A549 (cell line): Measurements from ENCODE around the gene SERPINI1. TPM values are rescaled to one million over a fixed set of nuclear protein-coding genes. Genes with fewer than 3 reads are reported as not detected.

ENCODE experiments used
- ATAC-seq, 2 experiments: fragments of 200-7000 bp in 1 of 2; fragments of >200 bp in 1 of 2; cut with Nextera tagmentation in 1 of 2; cut with Tn5 transposase in 1 of 2; 3 replicates each; pipeline versions ENCODE4 v1.8.0 to v1.9.1; 2018 to 2020; ENCODE audit warnings: mild to moderate bottlenecking in 1 of 2, moderate library complexity in 1 of 2
- CTCF ChIA-PET: fragments of 300-600 bp; sonication (Branson Sonifier 250); formaldehyde crosslinking; extraction: SDS; loops from one replicate; lab custom pipeline; 2021; ENCODE audit warnings: antibody characterized with exemption, inconsistent platforms; lab: Yijun Ruan, JAX
- POLR2A ChIA-PET: fragments of 350-600 bp; formaldehyde crosslinking; extraction: SDS; loops from one replicate; lab custom pipeline; 2021; ENCODE audit warnings: antibody characterized with exemption, inconsistent platforms; lab: Yijun Ruan, JAX
- DNase-seq, 2 experiments: peaks; one replicate each; pipeline versions ENCODE4 v3.0.0 to v3.0.0-alpha.2; 2011 to 2016; ENCODE audit warnings: low read depth in 1 of 2, low spot score in 1 of 2
- FAIRE-seq: peaks from 2 replicates; lab custom pipeline; 2011; peaks lifted over from hg19 to GRCh38; lab: Jason Lieb, UNC
- H3K27ac ChIP-seq, 2 experiments: fragments of >200 bp; sonication (Bioruptor Twin); formaldehyde crosslinking; 3 replicates each; pipeline ENCODE4 v1.5.1; 2016 to 2017
- H3K4me1 ChIP-seq: fragments of >200 bp; sonication (Bioruptor Twin); formaldehyde crosslinking; 3 replicates; pipeline ENCODE4 v1.6.1; 2016
- H3K4me2 ChIP-seq: fragments of >200 bp; sonication (Bioruptor Twin); formaldehyde crosslinking; 3 replicates; pipeline ENCODE4 v1.6.1; 2016
- H3K4me3 ChIP-seq: fragments of >200 bp; sonication (Bioruptor Twin); formaldehyde crosslinking; 3 replicates; pipeline ENCODE4 v1.5.1; 2016
- H3K9me3 ChIP-seq: fragments of >200 bp; sonication (Bioruptor Twin); formaldehyde crosslinking; 3 replicates; pipeline ENCODE4 v1.6.1; 2016
- CBX2 ChIP-seq: fragments of 200-600 bp; sonication (generic); IDR thresholded peaks from 2 replicates; pipeline ENCODE4 v1.6.1; 2016; ENCODE audit warnings: low read depth, mild to moderate bottlenecking, borderline replicate concordance
- CBX8 ChIP-seq: fragments of 200-600 bp; sonication (generic); IDR thresholded peaks from 2 replicates; pipeline ENCODE4 v1.6.1; 2016
- CEBPB ChIP-seq, 2 experiments: fragments of >200 bp in 1 of 2; sonication (Bioruptor Twin) in 1 of 2; formaldehyde crosslinking in 1 of 2; IDR thresholded peaks; 2 replicates each; pipeline ENCODE4 v1.6.1; 2012 to 2016
- CHD2 ChIP-seq: fragments of 150-350 bp; IDR thresholded peaks from 2 replicates; pipeline ENCODE4 v1.6.1; 2014; ENCODE audit warnings: low read length; ENCODE audit not compliant: partially characterized antibody
- CTCF ChIP-seq: fragments of >200 bp; sonication (Bioruptor Twin); formaldehyde crosslinking; IDR thresholded peaks from 3 replicates; pipeline ENCODE4 v1.5.1; 2016
- EHF ChIP-seq: fragments of 250-450 bp; sonication (Bioruptor Pico); IDR thresholded peaks from 2 replicates; pipeline ENCODE4 v1.5.0; 2020; ENCODE audit warnings: mild to moderate bottlenecking
- GATA3 ChIP-seq: IDR thresholded peaks from 2 replicates; pipeline ENCODE4 v1.6.1; 2012; ENCODE audit warnings: borderline replicate concordance
- HDAC2 ChIP-seq: fragments of 200-600 bp; sonication (generic); IDR thresholded peaks from 2 replicates; pipeline ENCODE4 v1.6.1; 2016
- HEYL ChIP-seq: fragments of 250-450 bp; sonication (Bioruptor Pico); IDR thresholded peaks from 2 replicates; pipeline ENCODE4 v1.8.0; 2021; ENCODE audit warnings: mild to moderate bottlenecking, moderate library complexity
- HOXB5 ChIP-seq: fragments of 250-450 bp; sonication (Bioruptor Pico); IDR thresholded peaks from 2 replicates; pipeline ENCODE4 v1.5.0; 2020; ENCODE audit warnings: mild to moderate bottlenecking, moderate library complexity
- JUN ChIP-seq, 2 experiments: fragments of >200 bp; sonication (Bioruptor Twin); formaldehyde crosslinking; IDR thresholded peaks; 2 replicates in 1 of 2; 3 replicates in 1 of 2; pipeline ENCODE4 v1.6.1; 2016 to 2017
- JUNB ChIP-seq: fragments of >200 bp; sonication (Bioruptor Twin); formaldehyde crosslinking; IDR thresholded peaks from 2 replicates; pipeline ENCODE4 v1.6.1; 2016
- KDM1A ChIP-seq: fragments of 200-600 bp; sonication (generic); IDR thresholded peaks from 2 replicates; pipeline ENCODE4 v1.6.1; 2016; ENCODE audit warnings: low read depth, mild to moderate bottlenecking
- MAFK ChIP-seq: fragments of 450-650 bp; IDR thresholded peaks from 2 replicates; pipeline ENCODE4 v1.6.1; 2014; ENCODE audit not compliant: partially characterized antibody
- MAZ ChIP-seq: fragments of 150-350 bp; IDR thresholded peaks from 2 replicates; pipeline ENCODE4 v1.6.1; 2014; ENCODE audit warnings: antibody characterized with exemption, low read depth, low read length, borderline replicate concordance
- NFE2L2 ChIP-seq: fragments of 150-350 bp; conservative IDR thresholded peaks from 2 replicates; pipeline ENCODE4 v1.6.1; 2014; ENCODE audit warnings: low read length
- PBX3 ChIP-seq: IDR thresholded peaks from 2 replicates; pipeline ENCODE4 v1.6.1; 2012
- RARB ChIP-seq: fragments of 250-450 bp; sonication (Bioruptor Pico); IDR thresholded peaks from 2 replicates; pipeline ENCODE4 v1.8.0; 2021; ENCODE audit warnings: mild to moderate bottlenecking, moderate library complexity
- RCOR1 ChIP-seq: fragments of 150-350 bp; IDR thresholded peaks from 2 replicates; pipeline ENCODE4 v1.6.1; 2014; ENCODE audit warnings: antibody characterized with exemption, low read length, low read depth
- RNF2 ChIP-seq: fragments of 200-600 bp; sonication (generic); IDR thresholded peaks from 2 replicates; pipeline ENCODE4 v1.6.1; 2016; ENCODE audit warnings: low read depth, mild to moderate bottlenecking, antibody characterized with exemption, moderate library complexity, borderline replicate concordance
- TFCP2L1 ChIP-seq: fragments of 250-450 bp; sonication (Bioruptor Pico); IDR thresholded peaks from 2 replicates; pipeline ENCODE4 v1.5.0; 2021; ENCODE audit warnings: mild to moderate bottlenecking
- TP53 ChIP-seq: fragments of 250-450 bp; sonication (Bioruptor Pico); IDR thresholded peaks from 2 replicates; pipeline ENCODE4 v1.5.0; 2021; ENCODE audit warnings: mild to moderate bottlenecking, moderate library complexity
- USF2 ChIP-seq: fragments of 450-650 bp; IDR thresholded peaks from 2 replicates; pipeline ENCODE4 v1.6.1; 2014; ENCODE audit warnings: antibody characterized with exemption
- WGBS: methylation state at CpG from one replicate; pipeline ENCODE4 v1.1.6; 2017; ENCODE audit errors: missing lambda C conversion rate; 5-methylcytosine and 5-hydroxymethylcytosine counted together
- polyA plus RNA-seq, 4 experiments: library from polyadenylated mRNA; depleted of rRNA in 3 of 4; stranded (reverse); fragments of >200 nt; fragmentation: RNase III in 1 of 4; extraction: RNeasy Plus Mini Kit Qiagen cat#74134 plus additional on column Dnase treatment in 1 of 4; gene quantifications; 2 replicates in 3 of 4; 3 replicates in 1 of 4; pipeline ENCODE4 v1.2.3, GENCODE V29; 2011 to 2017

SERPINI1 gene
- polyA plus RNA-seq, 2 of the 4 experiments (the other 2 are of a cell fraction) = 6.5 to 10.2 TPM

- ATAC-seq (no peak), FAIRE-seq (no peak), DNase-seq (no peak)
- no peak overlapping the region for H3K4me3 ChIP-seq
- TF ChIP-seq CBX2 = no peak
- TF ChIP-seq KDM1A = no peak
- POLR2A ChIA-PET = no interaction called here
- CTCF ChIA-PET = no interaction called here
- no peak overlapping the region for H3K27ac ChIP-seq
- no peak overlapping the region for H3K4me2 ChIP-seq
- H3K4me1 ChIP-seq = peaks cover 19% of the 10 kb centered on the region
- no peaks in the 10 kb centered on the region for H3K9me3 ChIP-seq
These were observed 119.3 kb downstream of the SERPINI1 start for GRCh38 chr3:167854846-167855245.

GRCh38 chr3:167855306-167855705 is 119.8 kb downstream of the SERPINI1 start:
- WGBS = 5% methylated on average over 1 of the region's 1 CpG
- FAIRE-seq (no peak), DNase-seq (no peak)
- H3K27ac ChIP-seq = no peak overlapping the region
- CTCF ChIA-PET = no interaction called here
- TF ChIP-seq CBX8 = no peak
- TF ChIP-seq TP53 (CRISPR knock-in tag) = no peak
- TF ChIP-seq MAZ = no peak
- TF ChIP-seq CEBPB (IDR thresholded peaks at IDR 0.05) = no peak
- no peak for TF ChIP-seq RARB
- no peak for TF ChIP-seq HEYL (CRISPR knock-in tag)
- no peak for TF ChIP-seq GATA3
- TF ChIP-seq HDAC2 = no peak
- TF ChIP-seq NFE2L2 = no peak
- TF ChIP-seq CHD2 = no peak
- TF ChIP-seq EHF (CRISPR knock-in tag) = no peak
- TF ChIP-seq USF2 = no peak
- no peak for TF ChIP-seq RNF2
- TF ChIP-seq TFCP2L1 (CRISPR knock-in tag) = no peak
- TF ChIP-seq JUN (IDR thresholded peaks at IDR 0.05) = no peak
- no peak for TF ChIP-seq RCOR1
- no peak for TF ChIP-seq CBX2
- TF ChIP-seq, all 56 proteins: peak for 0
- no peak for ATAC-seq
- POLR2A ChIA-PET = no interaction called here
- Histone ChIP-seq H3K4me1 (peaks cover 20% of the 10 kb centered on the region), H3K4me3 (no peak overlapping the region), H3K4me2 (no peak overlapping the region), H3K9me3 (no peaks in the 10 kb centered on the region)

- ChIA-PET CTCF (no interaction called here), POLR2A (no interaction called here)
- Histone ChIP-seq H3K4me3 (no peak overlapping the region), H3K27ac (no peak overlapping the region), H3K9me3 (no peaks in the 10 kb centered on the region), H3K4me1 (peaks cover 25% of the 10 kb centered on the region), H3K4me2 (no peak overlapping the region)
- DNase-seq (no peak), FAIRE-seq (no peak), ATAC-seq (no peak)
- WGBS = 82% methylated on average over 2 of the region's 2 CpGs
- TF ChIP-seq JUNB (no peak), NFE2L2 (no peak), CHD2 (no peak), TFCP2L1 (CRISPR knock-in tag) (no peak), MAZ (no peak), MAFK (no peak), PBX3 (no peak), HOXB5 (CRISPR knock-in tag) (no peak), CTCF (no peak), CEBPB (IDR thresholded peaks at IDR 0.05) (no peak)
- TF ChIP-seq, all 56 proteins: peak for 0
These were observed 123.3 kb downstream of the SERPINI1 start for GRCh38 chr3:167858865-167859264.
